Stimulated activated CD4-positive, alpha-beta T cell treated with anti-CD3 and anti-CD28 coated beads, Interleukin-12 subunit alpha, Interleukin-12 subunit beta, amount 100 ng/mL, for 4 hours (primary cell): ENCODE data around the gene ANKRD40CL.

Experiments used
- DNase-seq: peaks from one replicate; pipeline ENCODE4 v3.0.0-alpha.2; 2020

Gene ANKRD40CL

DNA sequence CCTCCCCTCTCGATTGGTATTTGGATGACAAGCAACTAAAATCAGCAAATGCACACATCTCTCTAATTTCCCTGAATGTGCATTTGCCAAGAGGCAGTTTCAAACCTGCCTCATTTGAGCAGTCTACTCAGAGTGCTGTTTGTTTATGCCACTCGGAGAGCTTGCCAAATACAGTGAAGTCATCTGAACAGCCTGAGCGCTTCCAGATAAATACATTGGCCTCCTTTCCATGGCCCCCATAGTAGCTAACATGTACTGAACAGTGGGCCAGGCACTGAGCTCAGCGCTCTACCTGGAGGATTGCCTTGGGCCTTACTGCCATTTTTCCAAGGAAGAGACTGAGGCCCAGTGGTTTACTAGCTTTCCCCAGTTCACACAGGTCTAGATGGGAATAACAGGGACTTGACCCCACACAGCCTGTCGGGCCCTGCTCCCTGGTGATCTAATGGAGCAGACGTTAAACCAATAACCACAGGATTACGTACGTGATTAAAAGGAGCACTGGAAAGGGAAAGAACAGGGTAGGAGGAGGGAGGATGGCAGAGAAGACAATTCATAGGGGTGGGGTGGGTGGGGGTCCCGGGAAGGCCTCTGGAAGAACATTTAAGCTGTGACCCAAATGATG is 18.7 kb upstream of the ANKRD40CL start:
- DNase-seq = no peak

DNA sequence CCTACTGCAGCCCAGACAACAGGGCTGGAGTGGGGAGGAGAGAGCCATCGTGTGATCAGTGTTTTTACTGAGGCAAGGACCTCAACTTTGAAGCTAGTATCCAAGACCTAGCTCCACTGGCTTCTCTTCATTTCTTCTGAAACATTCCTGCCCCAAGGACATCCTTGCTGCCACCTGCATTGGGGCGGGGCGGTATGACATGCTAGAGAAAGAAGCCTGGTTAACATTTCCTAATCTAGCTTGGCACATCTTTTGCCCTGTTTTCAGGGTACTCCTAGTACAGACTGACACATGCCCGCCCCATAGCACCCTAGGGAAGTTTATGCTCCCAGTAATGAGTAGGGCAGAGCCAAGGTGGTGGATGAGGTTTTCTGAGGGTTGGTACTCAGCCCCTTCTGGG is 17.8 kb upstream of the ANKRD40CL start:
- no peak for DNase-seq

GRCh38 chr17:50783905-50784304 is 16.6 kb upstream of the ANKRD40CL start:
- no peak for DNase-seq

DNA sequence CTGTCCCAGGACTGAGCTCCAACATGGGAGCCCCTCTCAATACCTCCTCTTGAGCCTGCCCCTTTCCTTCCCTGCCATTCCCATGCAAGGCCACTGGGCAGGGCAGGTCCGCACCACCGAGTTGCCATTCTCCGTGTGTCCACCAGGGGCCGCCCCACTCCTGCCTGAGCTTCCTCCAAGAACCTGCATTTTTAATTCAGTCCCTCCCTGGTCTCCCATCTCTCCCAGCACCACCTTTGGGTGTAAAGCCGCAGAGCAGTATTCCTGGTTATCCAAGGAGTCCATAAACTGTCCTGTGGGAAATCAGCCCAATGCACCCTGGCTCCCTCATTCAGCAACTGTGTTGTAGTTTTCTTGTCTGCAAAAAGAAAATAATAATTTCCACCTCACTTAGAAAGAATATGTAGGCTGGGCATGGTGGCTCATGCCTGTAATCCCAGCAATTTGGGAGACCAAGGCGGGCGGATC is 15.9 kb upstream of the ANKRD40CL start:
- peak; percentile 75 for DNase-seq

- DNase-seq = no peak
Measured at GRCh38 chr17:50781167-50781566, 13.8 kb upstream of the ANKRD40CL start.

- no peak for DNase-seq
Measured at GRCh38 chr17:50779747-50780353, 12.5 kb upstream of the ANKRD40CL start.

- DNase-seq = no peak
Measured at GRCh38 chr17:50778988-50779387, 11.7 kb upstream of the ANKRD40CL start.

GRCh38 chr17:50778471-50778870 is 11.2 kb upstream of the ANKRD40CL start:
- no peak for DNase-seq

- no peak for DNase-seq
Measured at GRCh38 chr17:50775926-50776325, 8.6 kb upstream of the ANKRD40CL start.

- DNase-seq = no peak
Measured at GRCh38 chr17:50774225-50774803, 7.0 kb upstream of the ANKRD40CL start.

DNA sequence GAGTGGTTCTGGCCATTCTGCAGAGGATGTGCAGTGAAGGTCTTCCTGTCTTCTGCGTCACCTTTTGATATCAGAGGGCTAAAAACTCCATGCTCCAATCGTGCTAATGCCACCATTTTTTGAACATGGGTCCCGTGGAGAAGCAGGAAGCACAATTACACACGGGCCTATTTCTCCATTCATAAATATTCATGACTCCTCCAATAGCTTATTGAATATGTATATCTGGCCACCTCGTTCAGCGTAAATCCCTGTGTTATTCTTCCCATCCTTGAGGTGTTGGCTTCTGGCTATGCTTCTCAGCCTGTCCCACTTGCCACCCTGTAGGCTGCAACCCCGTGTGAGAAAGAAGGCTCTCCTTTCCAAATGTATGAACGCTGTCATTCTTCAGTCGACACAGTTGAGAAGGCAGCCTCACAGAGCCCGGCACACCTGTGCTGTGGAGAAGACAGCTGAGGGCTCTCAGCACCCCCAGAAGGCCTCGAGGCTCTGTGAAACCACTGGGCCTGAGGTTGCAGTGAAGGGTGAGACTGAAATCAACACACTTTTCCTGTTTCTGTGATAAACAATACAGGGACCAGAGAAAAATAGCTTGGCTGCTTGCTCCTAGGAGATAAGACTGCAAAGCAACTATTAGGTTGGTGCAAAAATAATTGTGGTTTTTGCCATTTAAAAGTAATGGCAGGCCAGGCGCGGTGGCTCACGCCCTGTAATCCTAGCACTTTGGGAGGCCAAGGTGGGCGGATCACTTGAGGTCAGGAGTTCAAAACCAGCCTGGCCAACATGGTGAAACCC is 4.9 kb upstream of the ANKRD40CL start:
- no peak for DNase-seq

GRCh38 chr17:50770346-50770745 is 3.0 kb upstream of the ANKRD40CL start:
- DNase-seq = no peak

DNA sequence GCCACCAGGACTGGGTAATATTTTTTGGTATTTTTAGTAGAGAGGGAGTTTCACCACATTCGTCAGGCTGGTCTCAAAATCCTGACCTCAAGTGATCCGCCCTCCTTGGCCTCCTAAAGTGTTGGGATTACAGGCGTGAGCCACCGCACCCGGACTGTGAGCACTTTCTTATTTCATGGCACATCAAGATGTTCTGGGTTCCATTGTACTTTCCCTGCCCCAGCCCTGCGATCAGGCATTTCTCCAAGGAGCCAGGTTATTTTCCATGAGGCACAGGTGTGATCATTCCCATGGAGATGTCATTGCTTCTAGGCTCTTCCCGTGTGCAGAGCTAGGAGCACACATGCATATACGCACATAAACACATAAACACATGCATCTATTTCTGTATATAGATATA is 2.6 kb upstream of the ANKRD40CL start:
- DNase-seq = no peak

DNA sequence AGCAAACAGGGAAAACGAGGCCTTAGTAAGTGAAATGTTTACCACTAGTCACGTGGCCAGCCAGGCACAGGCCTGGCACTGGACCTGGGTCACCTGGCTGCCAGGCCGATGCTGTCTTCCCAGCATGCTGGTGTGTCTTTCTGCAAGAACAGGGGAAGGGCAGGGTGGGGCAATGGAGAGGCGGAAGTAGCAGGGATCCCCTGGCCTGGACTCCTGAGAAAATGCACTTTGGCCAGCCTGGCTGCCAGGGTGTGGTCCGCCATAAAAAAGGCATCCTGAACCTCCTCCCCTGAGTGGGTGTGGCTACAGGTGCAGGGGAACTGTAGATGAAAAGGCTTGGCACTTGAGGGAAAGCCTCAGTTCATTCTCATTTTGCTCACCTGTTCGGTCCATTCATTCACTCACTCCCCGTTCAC is 1.0 kb upstream of the ANKRD40CL start:
- DNase-seq = no peak

GRCh38 chr17:50767030-50767429 is 288 bp downstream of the ANKRD40CL start:
- DNase-seq = no peak

GRCh38 chr17:50766222-50767023 is 895 bp downstream of the ANKRD40CL start:
- no peak for DNase-seq

GRCh38 chr17:50765454-50766221 is 1.7 kb downstream of the ANKRD40CL start:
- DNase-seq = no peak

- no peak for DNase-seq
Measured at GRCh38 chr17:50764734-50765149, 2.6 kb downstream of the ANKRD40CL start.

GRCh38 chr17:50763716-50764475 is 3.4 kb downstream of the ANKRD40CL start:
- no peak for DNase-seq

GRCh38 chr17:50762177-50762576 is 5.1 kb downstream of the ANKRD40CL start:
- no peak for DNase-seq

DNA sequence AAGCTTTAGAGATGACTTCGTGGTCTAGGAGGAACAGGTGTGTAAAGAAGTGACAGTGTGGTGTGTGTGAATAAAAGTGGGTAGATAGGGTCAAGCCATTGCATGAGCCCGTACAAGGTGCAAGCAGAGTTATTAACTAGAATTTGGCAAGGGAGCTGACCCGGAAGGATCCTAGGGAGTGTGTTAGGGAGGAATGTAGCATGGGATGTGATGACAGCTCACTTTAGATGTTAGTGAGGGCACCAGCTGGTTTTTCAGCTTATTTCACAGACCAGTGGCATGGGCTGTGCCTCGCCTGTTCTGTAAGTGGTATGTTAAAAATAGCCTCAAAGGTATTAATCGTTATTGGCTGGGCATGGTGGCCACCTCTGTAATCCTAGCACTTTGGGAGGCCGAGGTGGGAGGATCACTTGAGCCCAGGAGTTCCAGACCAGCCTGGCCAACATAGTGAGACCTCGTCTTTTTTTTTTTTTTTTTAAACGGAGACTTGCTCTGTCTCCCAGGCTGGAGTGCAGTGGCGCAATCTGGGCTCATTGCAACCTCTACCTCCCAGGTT is 8.3 kb downstream of the ANKRD40CL start:
- DNase-seq = no peak
